ENCODE measurements around the gene MASTL.

Gene MASTL

DNA sequence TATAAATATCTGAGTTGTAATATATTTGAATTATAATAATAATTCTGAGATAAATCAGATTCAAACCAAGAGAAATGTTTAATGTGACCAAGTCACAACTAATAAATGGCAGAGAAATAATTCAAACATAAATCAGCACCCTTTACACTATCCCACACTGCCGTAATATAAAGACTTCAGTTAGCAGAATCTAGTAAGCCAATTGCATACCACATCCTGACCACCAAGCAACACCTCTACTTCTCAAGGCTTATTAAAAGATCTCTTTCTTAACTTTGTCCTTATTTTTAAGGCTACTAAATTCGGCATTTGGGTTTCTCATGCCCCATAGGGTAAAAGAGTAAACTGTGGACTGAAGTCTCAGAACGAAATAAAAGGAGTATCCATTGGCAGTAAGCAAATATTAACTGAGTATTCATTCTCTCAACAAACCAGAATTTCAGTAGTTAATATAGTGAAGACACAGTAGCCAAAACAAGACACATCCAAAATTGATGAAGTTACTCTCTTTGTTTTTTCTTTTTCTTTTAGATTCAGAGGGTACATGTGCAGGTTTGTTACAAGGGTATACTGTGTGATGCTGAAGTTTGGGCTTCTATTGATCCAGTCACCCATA lies 70.6 kb downstream of the MASTL start:
- no peak for FAIRE-seq

DNA sequence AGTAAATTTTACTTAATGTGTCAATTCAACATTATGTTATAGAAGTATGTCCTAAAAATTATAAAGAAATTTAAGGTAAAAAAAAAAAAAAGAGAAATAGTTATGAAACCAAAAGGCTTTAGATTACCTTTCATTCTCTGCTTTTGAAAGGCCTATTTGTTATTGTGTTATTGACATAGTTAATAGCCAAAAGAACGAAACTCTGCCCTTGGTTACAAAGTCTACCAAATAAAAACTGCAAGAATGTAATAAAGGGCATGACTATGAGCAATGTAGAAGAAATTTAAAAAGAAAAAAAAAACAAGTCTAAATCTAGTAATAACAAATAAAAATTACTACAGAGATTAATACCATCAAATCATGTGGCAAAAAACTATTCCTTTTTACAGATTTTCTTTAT lies 74.9 kb downstream of the MASTL start:
- FAIRE-seq = no peak

DNA sequence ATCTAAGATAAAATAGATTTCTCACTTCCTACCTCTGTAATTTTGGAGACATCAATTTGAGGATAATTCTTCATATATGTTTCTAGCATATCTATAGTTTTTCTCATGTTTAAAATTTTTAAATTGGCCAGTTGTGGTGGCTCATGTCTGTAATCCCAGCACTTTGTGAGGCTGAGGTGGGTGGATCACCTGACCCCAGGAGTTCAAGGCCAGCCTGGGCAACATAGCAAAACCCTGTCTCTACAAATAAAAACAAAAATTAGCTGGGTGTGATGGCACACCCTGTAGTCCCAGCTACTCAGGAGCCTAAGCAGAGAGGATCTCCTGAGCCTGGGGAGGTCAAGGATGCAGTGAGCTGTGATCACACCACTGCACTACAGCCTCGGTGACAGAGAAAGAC lies 80.6 kb downstream of the MASTL start:
- FAIRE-seq = no peak

All from colon (tissue), 2 donors.